Prostate gland (tissue), 2 donors: ENCODE data around the gene G2E3.

Experiments used
- POLR2A ChIP-seq: fragments of 450-650 bp; IDR thresholded peaks from one replicate; pipeline ENCODE4 v1.6.1; 2016; ENCODE audit warnings: antibody characterized with exemption, mild to moderate bottlenecking
- POLR2AphosphoS5 ChIP-seq: sonication (generic); formaldehyde crosslinking; IDR thresholded peaks from one replicate; pipeline ENCODE4 v1.6.1; 2017; ENCODE audit warnings: antibody characterized with exemption
- TF ChIP-seq, protein P1 (sequence below), 4 experiments: fragments of 200-600 bp in 2 of 4; fragments of 450-650 bp in 2 of 4; sonication (generic) in 2 of 4; IDR thresholded peaks; 1 replicate in 3 of 4; 2 replicates in 1 of 4; pipeline ENCODE4 v1.5.1; 2016 to 2019; ENCODE audit warnings: antibody characterized with exemption in 4 of 4, mild to moderate bottlenecking in 2 of 4, moderate library complexity in 2 of 4

DNA sequence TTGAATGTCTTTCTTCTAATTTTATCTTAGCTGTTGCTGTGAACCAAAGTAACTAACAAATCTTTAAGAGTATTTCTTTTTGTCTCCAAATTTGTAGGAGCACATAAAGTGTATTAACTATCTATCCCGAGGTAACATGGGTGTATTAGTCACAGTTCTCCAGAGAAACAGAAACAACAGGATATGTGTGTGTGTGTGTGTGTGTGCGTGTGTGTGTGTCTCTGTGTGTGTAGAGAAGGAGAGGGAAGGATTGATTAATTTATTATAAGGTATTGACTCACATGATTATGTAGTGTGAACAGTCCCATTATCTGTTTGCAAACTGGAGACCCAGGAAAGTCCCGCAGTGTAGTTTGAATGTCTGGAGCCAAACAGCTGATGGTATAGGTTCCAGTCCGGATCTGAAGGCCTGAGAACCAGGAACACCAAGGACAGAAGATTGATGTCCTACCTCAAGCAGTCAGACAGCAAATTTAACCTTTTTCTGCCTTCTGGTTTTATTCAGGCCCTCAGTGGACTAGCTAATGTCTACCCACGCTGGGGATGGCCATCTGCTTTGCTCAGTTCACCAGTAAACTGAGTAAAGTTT is 14.4 kb downstream of the G2E3 start:
- TF ChIP-seq POLR2AphosphoS5 (no peak), POLR2A (no peak)
- TF ChIP-seq, protein P1, sequence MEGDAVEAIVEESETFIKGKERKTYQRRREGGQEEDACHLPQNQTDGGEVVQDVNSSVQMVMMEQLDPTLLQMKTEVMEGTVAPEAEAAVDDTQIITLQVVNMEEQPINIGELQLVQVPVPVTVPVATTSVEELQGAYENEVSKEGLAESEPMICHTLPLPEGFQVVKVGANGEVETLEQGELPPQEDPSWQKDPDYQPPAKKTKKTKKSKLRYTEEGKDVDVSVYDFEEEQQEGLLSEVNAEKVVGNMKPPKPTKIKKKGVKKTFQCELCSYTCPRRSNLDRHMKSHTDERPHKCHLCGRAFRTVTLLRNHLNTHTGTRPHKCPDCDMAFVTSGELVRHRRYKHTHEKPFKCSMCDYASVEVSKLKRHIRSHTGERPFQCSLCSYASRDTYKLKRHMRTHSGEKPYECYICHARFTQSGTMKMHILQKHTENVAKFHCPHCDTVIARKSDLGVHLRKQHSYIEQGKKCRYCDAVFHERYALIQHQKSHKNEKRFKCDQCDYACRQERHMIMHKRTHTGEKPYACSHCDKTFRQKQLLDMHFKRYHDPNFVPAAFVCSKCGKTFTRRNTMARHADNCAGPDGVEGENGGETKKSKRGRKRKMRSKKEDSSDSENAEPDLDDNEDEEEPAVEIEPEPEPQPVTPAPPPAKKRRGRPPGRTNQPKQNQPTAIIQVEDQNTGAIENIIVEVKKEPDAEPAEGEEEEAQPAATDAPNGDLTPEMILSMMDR (IDR thresholded peaks at IDR 0.05): no peak
